ENCODE data around the gene FLACC1. TPM values are rescaled to one million over a fixed set of nuclear protein-coding genes. Genes with fewer than 3 reads are reported as not detected.

Gene FLACC1
- polyA plus RNA-seq, 1 donor (not counting 4 experiments of a cell fraction or from before 2014, with no cell fraction given): 0.43 TPM

DNA sequence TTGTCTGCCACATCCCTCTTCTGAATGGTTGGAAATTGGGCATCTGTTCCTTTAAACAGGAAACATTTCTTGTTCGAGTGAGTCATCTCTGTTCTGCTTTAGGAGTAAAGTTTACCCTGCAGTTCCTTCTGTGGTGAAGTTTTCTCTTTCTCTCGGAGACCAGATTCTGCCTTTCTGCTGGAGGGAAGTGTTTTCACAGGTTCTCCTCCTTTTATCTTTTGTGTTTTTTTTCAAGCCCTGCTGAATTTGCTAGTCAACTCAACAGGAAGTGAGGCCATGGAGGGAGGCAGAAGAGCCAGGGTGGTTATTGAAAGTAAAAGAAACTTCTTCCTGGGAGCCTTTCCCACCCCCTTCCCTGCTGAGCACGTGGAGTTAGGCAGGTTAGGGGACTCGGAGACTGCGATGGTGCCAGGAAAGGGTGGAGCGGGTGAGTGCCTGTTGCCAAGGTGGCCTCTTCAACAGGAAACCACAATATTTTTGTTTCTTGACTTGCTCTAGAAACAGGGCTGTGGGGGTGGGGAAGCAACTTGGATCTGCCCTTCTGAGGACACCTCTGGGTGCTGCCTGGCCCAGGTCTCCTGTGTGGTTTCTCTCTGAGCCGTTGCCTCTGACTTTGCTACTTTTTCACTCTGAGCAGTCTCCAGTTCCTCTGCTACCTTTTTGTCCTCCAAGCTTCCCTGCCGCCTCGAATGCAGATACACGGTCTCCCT is 99.0 kb downstream of the FLACC1 start:
- Histone ChIP-seq H2AFZ (ENCODE audit: control insufficient read depth, low read length) (peak overlapping the region; percentile 97), H3K36me3 (ENCODE audit: control insufficient read depth in 2 of 2, extremely low read depth in 1 of 2, insufficient read depth in 2 of 2, low read length in 2 of 2) (no peaks in the 10 kb centered on the region), H3K79me2 (ENCODE audit: control insufficient read depth, insufficient read depth, low read length) (peaks cover 28% of the 10 kb centered on the region), H3K4me1 (ENCODE audit: control insufficient read depth, extremely low read depth, insufficient read depth, low read length) (peaks cover 20% of the 10 kb centered on the region), H4K20me1 (ENCODE audit: control insufficient read depth, extremely low read depth, insufficient read depth, low read length) (no peaks in the 10 kb centered on the region), H3K4me3 (ENCODE audit: control insufficient read depth in 2 of 3, extremely low read depth in 1 of 3, insufficient read depth in 2 of 3, low read depth in 1 of 3, low read length in 3 of 3) (peak overlapping the region; percentile 47 to 95 (median 85)), H3K9me1 (ENCODE audit: control insufficient read depth, extremely low read depth, insufficient read depth, low read length) (no peaks in the 10 kb centered on the region), H3K27me3 (ENCODE audit: control insufficient read depth, extremely low read depth, insufficient read depth, low read length) (no peaks in the 10 kb centered on the region), H3K9ac (ENCODE audit: control insufficient read depth, extremely low read depth, insufficient read depth, low read length) (peak overlapping the region; percentile 94), H3K4me2 (ENCODE audit: control insufficient read depth, extremely low read depth, insufficient read depth, low read depth, low read length) (peak overlapping the region; percentile 96), H3K9me3 (ENCODE audit: control insufficient read depth, low read depth, low read length) (no peaks in the 10 kb centered on the region), H3K27ac (ENCODE audit: control insufficient read depth, insufficient read depth, low read length) (peak overlapping the region; percentile 99)
- FAIRE-seq (peak; percentile 63), DNase-seq (ENCODE audit: low read depth, low spot score) (peak; percentile 46)
- TF ChIP-seq EZH2 (IDR thresholded peaks at IDR 0.05; ENCODE audit: low read length): no peak
- TF ChIP-seq, protein P1, sequence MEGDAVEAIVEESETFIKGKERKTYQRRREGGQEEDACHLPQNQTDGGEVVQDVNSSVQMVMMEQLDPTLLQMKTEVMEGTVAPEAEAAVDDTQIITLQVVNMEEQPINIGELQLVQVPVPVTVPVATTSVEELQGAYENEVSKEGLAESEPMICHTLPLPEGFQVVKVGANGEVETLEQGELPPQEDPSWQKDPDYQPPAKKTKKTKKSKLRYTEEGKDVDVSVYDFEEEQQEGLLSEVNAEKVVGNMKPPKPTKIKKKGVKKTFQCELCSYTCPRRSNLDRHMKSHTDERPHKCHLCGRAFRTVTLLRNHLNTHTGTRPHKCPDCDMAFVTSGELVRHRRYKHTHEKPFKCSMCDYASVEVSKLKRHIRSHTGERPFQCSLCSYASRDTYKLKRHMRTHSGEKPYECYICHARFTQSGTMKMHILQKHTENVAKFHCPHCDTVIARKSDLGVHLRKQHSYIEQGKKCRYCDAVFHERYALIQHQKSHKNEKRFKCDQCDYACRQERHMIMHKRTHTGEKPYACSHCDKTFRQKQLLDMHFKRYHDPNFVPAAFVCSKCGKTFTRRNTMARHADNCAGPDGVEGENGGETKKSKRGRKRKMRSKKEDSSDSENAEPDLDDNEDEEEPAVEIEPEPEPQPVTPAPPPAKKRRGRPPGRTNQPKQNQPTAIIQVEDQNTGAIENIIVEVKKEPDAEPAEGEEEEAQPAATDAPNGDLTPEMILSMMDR (optimal IDR thresholded peaks at IDR 0.05 in 1 of 3, IDR thresholded peaks at IDR 0.05 in 1 of 3, conservative IDR thresholded peaks at IDR 0.05 in 1 of 3; ENCODE audit: extremely low read depth in 1 of 3, insufficient read depth in 2 of 3, low read length in 3 of 3): no peak
- dilution Hi-C loops (cut with MboI; ENCODE audit: extremely low pct_ligation_motif_present, low sequenced_read_pairs): no loop called here

DNA sequence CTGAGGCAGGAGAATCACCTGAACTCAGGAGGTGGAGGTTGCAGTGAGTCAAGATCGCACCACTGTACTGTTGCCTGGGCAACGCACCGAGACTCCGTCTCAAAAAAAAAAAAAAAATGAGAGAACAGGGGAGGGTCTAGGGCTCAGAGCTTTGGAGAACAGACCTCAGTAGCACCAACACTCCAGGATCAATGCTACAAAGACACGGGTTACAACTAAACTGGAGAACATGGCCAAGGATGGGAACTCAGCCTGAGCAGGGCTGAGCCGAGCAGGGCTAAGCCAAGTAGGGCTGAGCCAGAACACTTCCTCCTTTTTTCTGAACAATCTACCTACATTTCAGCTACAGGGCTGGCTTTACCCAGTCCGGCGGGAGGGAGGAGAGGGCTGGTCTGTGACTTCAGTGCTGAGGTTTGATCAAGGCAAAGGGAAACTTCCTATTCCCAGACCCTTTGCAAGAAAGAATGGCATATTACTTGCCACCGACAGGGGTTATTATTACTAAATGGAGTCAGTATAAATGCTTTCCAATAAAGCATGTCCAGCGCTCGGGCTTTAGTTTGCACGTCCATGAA is 99.7 kb downstream of the FLACC1 start:
- peak overlapping the region; percentile 99 for H3K27ac ChIP-seq (ENCODE audit: control insufficient read depth, insufficient read depth, low read length)
- H4K20me1 ChIP-seq (ENCODE audit: control insufficient read depth, extremely low read depth, insufficient read depth, low read length): no peaks in the 10 kb centered on the region
- H3K9ac ChIP-seq (ENCODE audit: control insufficient read depth, extremely low read depth, insufficient read depth, low read length): peak overlapping the region; percentile 94
- FAIRE-seq (peak; percentile 61), DNase-seq (ENCODE audit: low read depth, low spot score) (no peak)
- H3K4me1 ChIP-seq (ENCODE audit: control insufficient read depth, extremely low read depth, insufficient read depth, low read length): peaks cover 20% of the 10 kb centered on the region
- H3K4me3 ChIP-seq (ENCODE audit: control insufficient read depth in 2 of 3, extremely low read depth in 1 of 3, insufficient read depth in 2 of 3, low read depth in 1 of 3, low read length in 3 of 3): peak overlapping the region; percentile 47 to 95 (median 85)
- dilution Hi-C loops (cut with MboI; ENCODE audit: extremely low pct_ligation_motif_present, low sequenced_read_pairs): no loop called here
- peak overlapping the region; percentile 97 for H2AFZ ChIP-seq (ENCODE audit: control insufficient read depth, low read length)
- H3K27me3 ChIP-seq (ENCODE audit: control insufficient read depth, extremely low read depth, insufficient read depth, low read length): no peaks in the 10 kb centered on the region
- TF ChIP-seq EZH2 (IDR thresholded peaks at IDR 0.05; ENCODE audit: low read length): no peak
- TF ChIP-seq, protein P1 (optimal IDR thresholded peaks at IDR 0.05 in 1 of 3, IDR thresholded peaks at IDR 0.05 in 1 of 3, conservative IDR thresholded peaks at IDR 0.05 in 1 of 3; ENCODE audit: extremely low read depth in 1 of 3, insufficient read depth in 2 of 3, low read length in 3 of 3): no peak
- H3K4me2 ChIP-seq (ENCODE audit: control insufficient read depth, extremely low read depth, insufficient read depth, low read depth, low read length): peak overlapping the region; percentile 96
- H3K9me1 ChIP-seq (ENCODE audit: control insufficient read depth, extremely low read depth, insufficient read depth, low read length): no peaks in the 10 kb centered on the region
- H3K36me3 ChIP-seq (ENCODE audit: control insufficient read depth in 2 of 2, extremely low read depth in 1 of 2, insufficient read depth in 2 of 2, low read length in 2 of 2): no peaks in the 10 kb centered on the region
- peaks cover 24% of the 10 kb centered on the region for H3K79me2 ChIP-seq (ENCODE audit: control insufficient read depth, insufficient read depth, low read length)
- no peaks in the 10 kb centered on the region for H3K9me3 ChIP-seq (ENCODE audit: control insufficient read depth, low read depth, low read length)

Data from keratinocyte (primary cell).